ENCODE data around the gene LOX. TPM values are rescaled to one million over a fixed set of nuclear protein-coding genes. Genes with fewer than 3 reads are reported as not detected.

The LOX gene, protein sequence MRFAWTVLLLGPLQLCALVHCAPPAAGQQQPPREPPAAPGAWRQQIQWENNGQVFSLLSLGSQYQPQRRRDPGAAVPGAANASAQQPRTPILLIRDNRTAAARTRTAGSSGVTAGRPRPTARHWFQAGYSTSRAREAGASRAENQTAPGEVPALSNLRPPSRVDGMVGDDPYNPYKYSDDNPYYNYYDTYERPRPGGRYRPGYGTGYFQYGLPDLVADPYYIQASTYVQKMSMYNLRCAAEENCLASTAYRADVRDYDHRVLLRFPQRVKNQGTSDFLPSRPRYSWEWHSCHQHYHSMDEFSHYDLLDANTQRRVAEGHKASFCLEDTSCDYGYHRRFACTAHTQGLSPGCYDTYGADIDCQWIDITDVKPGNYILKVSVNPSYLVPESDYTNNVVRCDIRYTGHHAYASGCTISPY
- 0.22 TPM for polyA plus RNA-seq (2013, experiment 1 of 2)
- polyA plus RNA-seq (2013, experiment 2 of 2): 0.19 TPM

DNA sequence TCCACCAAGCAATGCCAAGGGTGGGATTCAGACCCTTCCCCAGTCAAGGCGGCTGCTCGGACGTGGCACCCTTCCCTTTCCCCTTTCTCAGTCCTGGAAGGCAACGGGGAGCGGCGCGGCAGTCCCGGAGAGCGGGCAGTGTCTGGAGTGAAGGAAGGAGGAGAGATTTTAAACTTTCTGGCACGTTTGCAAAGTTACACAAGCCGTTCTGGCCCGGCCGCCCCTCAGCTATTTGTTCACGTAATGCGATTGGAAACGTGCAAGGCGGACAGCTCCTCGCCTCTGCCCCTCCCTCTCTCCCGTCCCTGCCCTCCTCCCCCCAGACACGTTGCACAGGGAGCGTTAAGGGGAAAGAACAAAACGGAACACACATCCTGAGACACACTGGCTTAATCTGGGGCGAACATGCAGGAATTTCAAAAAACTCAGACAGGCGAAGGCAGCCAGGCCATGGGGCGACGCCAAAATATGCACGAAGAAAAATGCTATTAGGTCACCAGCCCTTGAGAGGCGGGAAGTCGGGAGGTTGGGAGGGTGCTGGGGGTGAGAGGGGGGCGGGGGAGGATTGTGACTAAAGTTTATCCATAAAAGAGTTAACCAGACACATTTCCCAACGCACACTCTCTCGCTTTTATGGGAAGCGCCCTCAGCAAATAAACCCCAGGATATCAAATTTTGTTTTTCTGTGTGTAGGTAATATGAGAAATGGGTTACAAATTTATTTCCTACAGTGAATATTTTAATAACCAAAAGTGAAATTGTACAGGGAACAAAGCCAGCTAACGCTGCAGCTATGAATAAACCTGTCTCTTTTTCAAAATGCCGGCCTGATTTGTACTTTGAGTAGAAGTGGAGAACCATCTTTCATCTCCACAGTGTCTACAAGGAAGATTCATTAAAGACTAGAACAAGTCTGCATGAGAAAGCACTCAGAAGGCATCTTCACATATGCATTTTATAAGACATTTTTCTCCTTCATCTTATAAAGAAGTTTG, at the start of gene LOX:
Gene LOX (minus strand): TSS at position 144 of the 995 bp plus-strand sequence. CDS start 274 bp downstream, outside the sequence.
- peak within 1 kb of the TSS; percentile 86 for H3K23ac ChIP-seq (ENCODE audit: low read depth, low read length, poor library complexity)
- peaks cover 8 to 21% (median 12%) of the 10 kb centered on the region in 3 experiments for H3K27me3 ChIP-seq (ENCODE audit: control insufficient read depth in 3 of 3, insufficient read depth in 3 of 3, low read depth in 1 of 3, low read length in 3 of 3)
- no peak within 1 kb of the TSS for H2BK12ac ChIP-seq (ENCODE audit: low read length)
- no peak within 1 kb of the TSS for H3K4ac ChIP-seq (ENCODE audit: low read length)
- no peak within 1 kb of the TSS for H4K8ac ChIP-seq (ENCODE audit: low read depth, low read length)
- no peaks in the 10 kb centered on the region for H3K36me3 ChIP-seq (replicated peaks in 1 of 2; ENCODE audit: control insufficient read depth in 2 of 2, insufficient read depth in 2 of 2, low read length in 2 of 2)
- peak within 1 kb of the TSS; percentile 42 for H3K14ac ChIP-seq (ENCODE audit: low read length)
- H2BK120ac ChIP-seq (ENCODE audit: low read depth, low read length): no peak within 1 kb of the TSS
- WGBS, 2 donors (ENCODE audit: extremely low coverage in 2 of 2, insufficient read length in 2 of 2, insufficient replicate concordance in 1 of 2): no CpG with 5 or more reads among the region's 35 CpGs
- no peak within 1 kb of the TSS for H4K91ac ChIP-seq (ENCODE audit: low read depth, low read length, poor library complexity)
- peak within 1 kb of the TSS; percentile 84 for H3K18ac ChIP-seq (ENCODE audit: low read length)
- peak; percentile 49 for DNase-seq (ENCODE audit: low spot score)
- H3K9ac ChIP-seq (ENCODE audit: low read depth, low read length, poor library complexity): peak within 1 kb of the TSS; percentile 53
- no peak within 1 kb of the TSS for H2AK5ac ChIP-seq (ENCODE audit: low read depth, low read length)
- H2BK15ac ChIP-seq (ENCODE audit: low read length): peak within 1 kb of the TSS; percentile 40
- peak within 1 kb of the TSS; percentile 93 for H3K4me2 ChIP-seq (ENCODE audit: insufficient read depth, low read length, poor library complexity, severe bottlenecking)
- no peak within 1 kb of the TSS for H3K27ac ChIP-seq (replicated peaks; ENCODE audit: low read length)
- H3K4me1 ChIP-seq (ENCODE audit: control insufficient read depth in 2 of 2, insufficient read depth in 1 of 2, low read depth in 1 of 2, low read length in 2 of 2): peaks cover 1 to 6% of the 10 kb centered on the region in 2 donors
- no peaks in the 10 kb centered on the region for H3K79me1 ChIP-seq (ENCODE audit: low read depth, low read length)
- peak within 1 kb of the TSS; percentile 99 for H2AFZ ChIP-seq (ENCODE audit: low read length)
- H3K4me3 ChIP-seq (ENCODE audit: low read length in 2 of 2): peak within 1 kb of the TSS; percentile 60 to 82
- no peak within 1 kb of the TSS for H2BK5ac ChIP-seq (ENCODE audit: low read length)
- H3K9me3 ChIP-seq (replicated peaks in 1 of 2; ENCODE audit: control insufficient read depth in 2 of 2, insufficient read depth in 1 of 2, low read depth in 1 of 2, low read length in 2 of 2): no peaks in the 10 kb centered on the region

DNA sequence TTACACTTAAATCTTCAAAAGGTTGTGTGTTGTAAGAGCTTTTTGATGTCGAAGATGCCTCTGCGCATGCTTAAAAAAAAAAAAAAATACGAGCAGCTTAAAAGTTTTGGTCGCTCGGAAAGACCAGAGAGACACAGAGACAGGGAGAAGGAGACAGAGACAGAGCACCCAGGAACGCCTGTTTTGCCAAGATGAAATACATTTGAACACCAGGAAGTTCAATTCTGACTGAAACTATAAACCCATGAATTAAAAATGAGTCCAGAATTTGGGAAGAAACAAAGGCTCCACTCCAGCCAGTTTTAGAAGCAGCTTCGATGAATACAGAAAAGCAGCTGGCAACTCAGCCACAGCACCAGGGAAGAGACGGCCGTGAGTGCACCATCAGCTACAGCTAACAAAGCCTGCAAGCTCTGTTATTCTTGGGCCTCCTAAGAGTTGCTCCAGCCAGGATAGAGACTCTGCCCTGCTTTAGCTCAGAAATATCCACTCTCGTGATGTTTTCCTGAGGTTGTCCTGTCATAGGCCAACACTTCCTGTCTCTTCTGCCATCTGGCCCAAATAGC, 48.8 kb upstream of the LOX start:
- Histone ChIP-seq H2BK120ac (ENCODE audit: low read depth, low read length) (no peak overlapping the region), H2AFZ (ENCODE audit: low read length) (peak overlapping the region; percentile 86), H4K91ac (ENCODE audit: low read depth, low read length, poor library complexity) (no peak overlapping the region), H3K4ac (ENCODE audit: low read length) (no peak overlapping the region), H3K4me3 (ENCODE audit: low read length in 2 of 2) (no peak overlapping the region), H3K79me1 (ENCODE audit: low read depth, low read length) (no peaks in the 10 kb centered on the region), H3K36me3 (replicated peaks in 1 of 2; ENCODE audit: control insufficient read depth in 2 of 2, insufficient read depth in 2 of 2, low read length in 2 of 2) (no peaks in the 10 kb centered on the region), H3K27me3 (ENCODE audit: control insufficient read depth in 3 of 3, insufficient read depth in 3 of 3, low read depth in 1 of 3, low read length in 3 of 3) (no peaks in the 10 kb centered on the region), H4K8ac (ENCODE audit: low read depth, low read length) (no peak overlapping the region), H3K23ac (ENCODE audit: low read depth, low read length, poor library complexity) (no peak overlapping the region), H2AK5ac (ENCODE audit: low read depth, low read length) (no peak overlapping the region), H3K18ac (ENCODE audit: low read length) (peak overlapping the region; percentile 35), H2BK5ac (ENCODE audit: low read length) (no peak overlapping the region), H3K9ac (ENCODE audit: low read depth, low read length, poor library complexity) (no peak overlapping the region), H2BK15ac (ENCODE audit: low read length) (no peak overlapping the region), H3K9me3 (replicated peaks in 1 of 2; ENCODE audit: control insufficient read depth in 2 of 2, insufficient read depth in 1 of 2, low read depth in 1 of 2, low read length in 2 of 2) (no peaks in the 10 kb centered on the region), H3K14ac (ENCODE audit: low read length) (no peak overlapping the region), H3K4me2 (ENCODE audit: insufficient read depth, low read length, poor library complexity, severe bottlenecking) (no peak overlapping the region), H3K4me1 (ENCODE audit: control insufficient read depth in 2 of 2, insufficient read depth in 1 of 2, low read depth in 1 of 2, low read length in 2 of 2) (peaks cover 7 to 16% of the 10 kb centered on the region in 2 donors), H3K27ac (replicated peaks; ENCODE audit: low read length) (no peak overlapping the region), H2BK12ac (ENCODE audit: low read length) (no peak overlapping the region)
- WGBS, 2 donors (ENCODE audit: extremely low coverage in 2 of 2, insufficient read length in 2 of 2, insufficient replicate concordance in 1 of 2): no CpG with 5 or more reads among the region's 10 CpGs
- no peak for DNase-seq (ENCODE audit: low spot score)

DNA sequence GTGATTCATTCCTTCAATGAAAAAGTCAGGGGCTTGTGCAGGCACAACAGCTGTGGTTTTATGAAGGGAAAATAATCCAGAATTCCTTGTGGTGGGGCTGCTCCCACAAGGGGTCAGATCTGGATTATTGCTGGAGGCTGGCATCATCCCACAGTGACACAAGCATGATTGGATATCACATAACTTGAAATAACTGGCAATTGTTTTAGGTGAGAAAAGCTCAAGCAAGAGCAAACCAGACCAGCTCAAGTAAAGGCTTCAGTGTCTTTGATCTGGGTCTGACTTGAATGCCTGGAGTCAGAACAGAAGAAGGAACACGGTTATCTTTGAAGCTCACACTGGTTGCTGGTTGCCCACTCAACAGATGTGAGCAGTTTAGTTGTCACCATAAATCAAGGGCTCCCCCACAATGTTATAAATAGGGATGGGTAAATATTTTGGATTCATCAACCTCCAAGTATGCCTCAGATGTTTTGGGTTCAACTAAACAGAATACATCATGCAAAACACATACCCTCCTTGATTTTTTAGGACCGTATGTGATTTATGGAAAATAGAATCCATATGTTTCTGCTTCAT, 48.2 kb upstream of the LOX start:
- no peak overlapping the region for H3K27ac ChIP-seq (replicated peaks; ENCODE audit: low read length)
- no peak for DNase-seq (ENCODE audit: low spot score)

More for the DNA sequence above, 48.2 kb upstream of the LOX start:
- H3K9me3 ChIP-seq (replicated peaks in 1 of 2; ENCODE audit: control insufficient read depth in 2 of 2, insufficient read depth in 1 of 2, low read depth in 1 of 2, low read length in 2 of 2): no peaks in the 10 kb centered on the region
- no peak overlapping the region for H3K4me3 ChIP-seq (ENCODE audit: low read length in 2 of 2)
- H3K27me3 ChIP-seq (ENCODE audit: control insufficient read depth in 3 of 3, insufficient read depth in 3 of 3, low read depth in 1 of 3, low read length in 3 of 3): no peaks in the 10 kb centered on the region
- no peak overlapping the region for H3K9ac ChIP-seq (ENCODE audit: low read depth, low read length, poor library complexity)
- peak overlapping the region; percentile 86 for H2AFZ ChIP-seq (ENCODE audit: low read length)
- no peak overlapping the region for H4K91ac ChIP-seq (ENCODE audit: low read depth, low read length, poor library complexity)
- H3K4me2 ChIP-seq (ENCODE audit: insufficient read depth, low read length, poor library complexity, severe bottlenecking): no peak overlapping the region
- no peak overlapping the region for H3K18ac ChIP-seq (ENCODE audit: low read length)
- H3K14ac ChIP-seq (ENCODE audit: low read length): no peak overlapping the region
- no peak overlapping the region for H2BK5ac ChIP-seq (ENCODE audit: low read length)
- no peak overlapping the region for H2BK120ac ChIP-seq (ENCODE audit: low read depth, low read length)
- no peak overlapping the region for H2BK12ac ChIP-seq (ENCODE audit: low read length)
- H3K36me3 ChIP-seq (replicated peaks in 1 of 2; ENCODE audit: control insufficient read depth in 2 of 2, insufficient read depth in 2 of 2, low read length in 2 of 2): no peaks in the 10 kb centered on the region
- no peak overlapping the region for H3K23ac ChIP-seq (ENCODE audit: low read depth, low read length, poor library complexity)
- WGBS, 2 donors (ENCODE audit: extremely low coverage in 2 of 2, insufficient read length in 2 of 2, insufficient replicate concordance in 1 of 2): no CpG with 5 or more reads among the region's 2 CpGs
- H4K8ac ChIP-seq (ENCODE audit: low read depth, low read length): no peak overlapping the region
- H3K4me1 ChIP-seq (ENCODE audit: control insufficient read depth in 2 of 2, insufficient read depth in 1 of 2, low read depth in 1 of 2, low read length in 2 of 2): peaks cover 7 to 16% of the 10 kb centered on the region in 2 donors
- no peak overlapping the region for H2BK15ac ChIP-seq (ENCODE audit: low read length)
- no peak overlapping the region for H3K4ac ChIP-seq (ENCODE audit: low read length)
- no peaks in the 10 kb centered on the region for H3K79me1 ChIP-seq (ENCODE audit: low read depth, low read length)
- H2AK5ac ChIP-seq (ENCODE audit: low read depth, low read length): no peak overlapping the region

All from neuronal stem cell (in vitro differentiated cells).